Measurements from ENCODE around the gene ITPR3. TPM values are rescaled to one million over a fixed set of nuclear protein-coding genes. Genes with fewer than 3 reads are reported as not detected.
A peak's percentile ranks its signal among the peaks of the same experiment; 100 is the strongest.

The ITPR3 gene
- total and polyA plus RNA-seq, 2 of the 13 experiments (the other 11 are each of a cell fraction or from before 2014, with no cell fraction given), result 3.8 to 21.4 TPM

DNA sequence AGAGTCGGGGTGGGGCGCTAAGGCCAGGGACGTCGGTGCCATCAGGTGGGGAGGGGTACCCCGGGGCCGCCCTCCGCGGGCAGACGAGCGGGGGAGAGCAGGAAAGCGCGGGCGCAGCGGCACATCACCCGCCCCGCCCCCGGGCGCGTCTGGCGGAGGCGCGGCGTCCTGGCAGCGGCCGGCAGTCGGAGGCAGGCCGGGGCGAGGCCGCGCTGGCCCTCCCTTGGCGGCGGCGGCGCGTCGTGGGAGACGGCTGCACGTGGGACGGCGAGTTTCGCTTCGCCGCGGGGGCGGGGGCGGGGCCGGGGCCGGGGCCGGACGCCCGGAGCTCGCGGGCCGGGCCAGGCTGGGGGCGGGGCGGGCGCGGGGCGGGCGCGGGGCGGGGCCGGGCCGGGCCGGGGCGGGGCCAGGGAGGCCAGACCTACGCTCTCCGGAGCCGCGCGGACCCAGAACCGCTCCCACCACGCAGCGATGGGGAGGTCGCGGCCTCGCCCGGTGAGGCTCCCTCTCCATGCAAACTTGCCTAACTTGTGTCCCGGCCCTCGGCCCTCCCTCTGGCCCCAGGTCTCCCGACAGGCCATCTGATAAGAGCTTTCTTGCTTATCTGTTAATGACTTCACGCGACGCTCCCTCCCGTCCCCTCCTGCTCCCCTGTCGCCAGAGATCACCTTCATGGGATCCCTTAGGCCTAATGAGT lies 12.5 kb downstream of the ITPR3 start (continued):
- TF ChIP-seq NAIF1 (CRISPR knock-in tag; IDR thresholded peaks at IDR 0.05; ENCODE audit: borderline replicate concordance) (no peak), SMARCE1 (IDR thresholded peaks at IDR 0.05; ENCODE audit: borderline replicate concordance) (no peak), SALL2 (CRISPR knock-in tag; IDR thresholded peaks at IDR 0.05) (0 out of 2 replicates have a peak, but pooled peaks have one; percentile 31), ZNF20 (CRISPR knock-in tag; IDR thresholded peaks at IDR 0.05) (no peak), HNF4G (IDR thresholded peaks at IDR 0.05; ENCODE audit: borderline replicate concordance, low read depth, low read length) (no peak), HNF4G (CRISPR knock-in tag; IDR thresholded peaks at IDR 0.05; ENCODE audit: borderline replicate concordance, low read depth) (no peak), TBX2 (CRISPR knock-in tag; IDR thresholded peaks at IDR 0.05; ENCODE audit: borderline replicate concordance) (0 out of 2 replicates have a peak, but pooled peaks have one; percentile 22), TSC22D2 (CRISPR knock-in tag; IDR thresholded peaks at IDR 0.05; ENCODE audit: borderline replicate concordance) (0 out of 2 replicates have a peak, but pooled peaks have one; percentile 31), SUZ12 (IDR thresholded peaks at IDR 0.05; ENCODE audit: low read depth, low read length) (no peak), ZSCAN21 (CRISPR knock-in tag; IDR thresholded peaks at IDR 0.05; ENCODE audit: borderline replicate concordance) (0 out of 2 replicates have a peak, but pooled peaks have one; percentile 14), SNAI1 (CRISPR knock-in tag; IDR thresholded peaks at IDR 0.05; ENCODE audit: borderline replicate concordance) (0 out of 2 replicates have a peak, but pooled peaks have one; percentile 25), MXI1 (IDR thresholded peaks at IDR 0.05; ENCODE audit: borderline replicate concordance, low read depth, low read length) (0 out of 3 replicates have a peak, but pooled peaks have one; percentile 25), NFATC3 (CRISPR knock-in tag; IDR thresholded peaks at IDR 0.05) (no peak), HOXA5 (CRISPR knock-in tag; IDR thresholded peaks at IDR 0.05) (0 out of 2 replicates have a peak, but pooled peaks have one; percentile 56), ZNF747 (CRISPR knock-in tag; IDR thresholded peaks at IDR 0.05; ENCODE audit: borderline replicate concordance) (0 out of 2 replicates have a peak, but pooled peaks have one; percentile 2)
- TF ChIP-seq, protein P1, sequence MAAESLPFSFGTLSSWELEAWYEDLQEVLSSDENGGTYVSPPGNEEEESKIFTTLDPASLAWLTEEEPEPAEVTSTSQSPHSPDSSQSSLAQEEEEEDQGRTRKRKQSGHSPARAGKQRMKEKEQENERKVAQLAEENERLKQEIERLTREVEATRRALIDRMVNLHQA (CRISPR knock-in tag; IDR thresholded peaks at IDR 0.05), result no peak
- TF ChIP-seq, protein P2, sequence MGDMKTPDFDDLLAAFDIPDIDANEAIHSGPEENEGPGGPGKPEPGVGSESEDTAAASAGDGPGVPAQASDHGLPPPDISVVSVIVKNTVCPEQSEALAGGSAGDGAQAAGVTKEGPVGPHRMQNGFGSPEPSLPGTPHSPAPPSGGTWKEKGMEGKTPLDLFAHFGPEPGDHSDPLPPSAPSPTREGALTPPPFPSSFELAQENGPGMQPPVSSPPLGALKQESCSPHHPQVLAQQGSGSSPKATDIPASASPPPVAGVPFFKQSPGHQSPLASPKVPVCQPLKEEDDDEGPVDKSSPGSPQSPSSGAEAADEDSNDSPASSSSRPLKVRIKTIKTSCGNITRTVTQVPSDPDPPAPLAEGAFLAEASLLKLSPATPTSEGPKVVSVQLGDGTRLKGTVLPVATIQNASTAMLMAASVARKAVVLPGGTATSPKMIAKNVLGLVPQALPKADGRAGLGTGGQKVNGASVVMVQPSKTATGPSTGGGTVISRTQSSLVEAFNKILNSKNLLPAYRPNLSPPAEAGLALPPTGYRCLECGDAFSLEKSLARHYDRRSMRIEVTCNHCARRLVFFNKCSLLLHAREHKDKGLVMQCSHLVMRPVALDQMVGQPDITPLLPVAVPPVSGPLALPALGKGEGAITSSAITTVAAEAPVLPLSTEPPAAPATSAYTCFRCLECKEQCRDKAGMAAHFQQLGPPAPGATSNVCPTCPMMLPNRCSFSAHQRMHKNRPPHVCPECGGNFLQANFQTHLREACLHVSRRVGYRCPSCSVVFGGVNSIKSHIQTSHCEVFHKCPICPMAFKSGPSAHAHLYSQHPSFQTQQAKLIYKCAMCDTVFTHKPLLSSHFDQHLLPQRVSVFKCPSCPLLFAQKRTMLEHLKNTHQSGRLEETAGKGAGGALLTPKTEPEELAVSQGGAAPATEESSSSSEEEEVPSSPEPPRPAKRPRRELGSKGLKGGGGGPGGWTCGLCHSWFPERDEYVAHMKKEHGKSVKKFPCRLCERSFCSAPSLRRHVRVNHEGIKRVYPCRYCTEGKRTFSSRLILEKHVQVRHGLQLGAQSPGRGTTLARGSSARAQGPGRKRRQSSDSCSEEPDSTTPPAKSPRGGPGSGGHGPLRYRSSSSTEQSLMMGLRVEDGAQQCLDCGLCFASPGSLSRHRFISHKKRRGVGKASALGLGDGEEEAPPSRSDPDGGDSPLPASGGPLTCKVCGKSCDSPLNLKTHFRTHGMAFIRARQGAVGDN (CRISPR knock-in tag; IDR thresholded peaks at IDR 0.05), result peak; percentile 47
- TF ChIP-seq, protein P3, sequence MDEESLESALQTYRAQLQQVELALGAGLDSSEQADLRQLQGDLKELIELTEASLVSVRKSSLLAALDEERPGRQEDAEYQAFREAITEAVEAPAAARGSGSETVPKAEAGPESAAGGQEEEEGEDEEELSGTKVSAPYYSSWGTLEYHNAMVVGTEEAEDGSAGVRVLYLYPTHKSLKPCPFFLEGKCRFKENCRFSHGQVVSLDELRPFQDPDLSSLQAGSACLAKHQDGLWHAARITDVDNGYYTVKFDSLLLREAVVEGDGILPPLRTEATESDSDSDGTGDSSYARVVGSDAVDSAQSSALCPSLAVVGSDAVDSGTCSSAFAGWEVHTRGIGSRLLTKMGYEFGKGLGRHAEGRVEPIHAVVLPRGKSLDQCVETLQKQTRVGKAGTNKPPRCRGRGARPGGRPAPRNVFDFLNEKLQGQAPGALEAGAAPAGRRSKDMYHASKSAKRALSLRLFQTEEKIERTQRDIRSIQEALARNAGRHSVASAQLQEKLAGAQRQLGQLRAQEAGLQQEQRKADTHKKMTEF (CRISPR knock-in tag; IDR thresholded peaks at IDR 0.05), result peak; percentile 18; the same call in 1 of the 2 replicates
- TF ChIP-seq, protein P4, sequence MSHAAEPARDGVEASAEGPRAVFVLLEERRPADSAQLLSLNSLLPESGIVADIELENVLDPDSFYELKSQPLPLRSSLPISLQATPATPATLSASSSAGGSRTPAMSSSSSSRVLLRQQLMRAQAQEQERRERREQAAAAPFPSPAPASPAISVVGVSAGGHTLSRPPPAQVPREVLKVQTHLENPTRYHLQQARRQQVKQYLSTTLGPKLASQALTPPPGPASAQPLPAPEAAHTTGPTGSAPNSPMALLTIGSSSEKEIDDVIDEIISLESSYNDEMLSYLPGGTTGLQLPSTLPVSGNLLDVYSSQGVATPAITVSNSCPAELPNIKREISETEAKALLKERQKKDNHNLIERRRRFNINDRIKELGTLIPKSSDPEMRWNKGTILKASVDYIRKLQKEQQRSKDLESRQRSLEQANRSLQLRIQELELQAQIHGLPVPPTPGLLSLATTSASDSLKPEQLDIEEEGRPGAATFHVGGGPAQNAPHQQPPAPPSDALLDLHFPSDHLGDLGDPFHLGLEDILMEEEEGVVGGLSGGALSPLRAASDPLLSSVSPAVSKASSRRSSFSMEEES (CRISPR knock-in tag; IDR thresholded peaks at IDR 0.05), result no peak
- TF ChIP-seq, protein P5, sequence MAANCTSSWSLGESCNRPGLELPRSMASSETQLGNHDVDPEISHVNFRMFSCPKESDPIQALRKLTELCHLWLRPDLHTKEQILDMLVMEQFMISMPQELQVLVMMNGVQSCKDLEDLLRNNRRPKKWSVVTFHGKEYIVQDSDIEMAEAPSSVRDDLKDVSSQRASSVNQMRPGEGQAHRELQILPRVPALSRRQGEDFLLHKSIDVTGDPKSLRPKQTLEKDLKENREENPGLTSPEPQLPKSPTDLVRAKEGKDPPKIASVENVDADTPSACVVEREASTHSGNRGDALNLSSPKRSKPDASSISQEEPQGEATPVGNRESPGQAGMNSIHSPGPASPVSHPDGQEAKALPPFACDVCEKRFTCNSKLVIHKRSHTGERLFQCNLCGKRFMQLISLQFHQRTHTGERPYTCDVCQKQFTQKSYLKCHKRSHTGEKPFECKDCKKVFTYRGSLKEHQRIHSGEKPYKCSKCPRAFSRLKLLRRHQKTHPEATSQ (CRISPR knock-in tag; IDR thresholded peaks at IDR 0.05; ENCODE audit: borderline replicate concordance), result no peak

Measured in HepG2 (cell line).